ENCODE results near the gene PIP4K2A. TPM values are rescaled to one million over a fixed set of nuclear protein-coding genes. Genes with fewer than 3 reads are reported as not detected.

The PIP4K2A gene
- total and polyA plus RNA-seq, 2 of the 8 experiments (the other 6 are each of a cell fraction or from before 2014, with no cell fraction given): 19.0 to 60.9 TPM

DNA sequence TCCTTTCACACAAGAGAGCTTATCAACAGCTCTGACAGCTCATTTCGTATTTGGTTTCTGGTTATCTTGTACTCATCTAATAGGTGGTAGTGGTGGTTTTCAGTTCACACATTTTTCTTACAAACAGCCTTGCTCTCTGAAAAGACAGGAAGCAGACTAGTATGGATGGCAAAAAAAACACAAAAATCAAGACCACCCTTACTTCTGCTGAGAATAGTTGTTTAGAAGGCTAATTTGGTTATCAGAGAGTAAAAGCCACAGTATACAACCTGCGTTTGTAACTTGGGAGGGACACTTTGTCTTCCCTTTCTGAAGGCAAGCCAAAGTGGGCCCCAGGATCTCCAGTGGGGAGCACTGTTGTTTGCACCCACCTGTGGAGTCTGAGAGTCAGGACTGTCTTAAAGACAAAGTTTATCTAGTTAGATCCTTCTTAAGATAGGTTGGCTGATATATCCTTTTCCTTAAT is 68.0 kb downstream of the PIP4K2A start:
- no peak overlapping the region for H3K4ac ChIP-seq (replicated peaks; ENCODE audit: insufficient read length, low read depth, low read length)
- no peaks in the 10 kb centered on the region; the same call in 1 of the 2 replicates for H3K23me2 ChIP-seq (ENCODE audit: low read depth, low read length)
- H2BK120ac ChIP-seq (replicated peaks; ENCODE audit: low read depth, low read length): no peak overlapping the region
- POLR2A ChIA-PET (ENCODE audit: partially characterized antibody): no interaction called here
- CTCF ChIA-PET (ENCODE audit: partially characterized antibody): no interaction called here
- no peak overlapping the region for H2BK20ac ChIP-seq (ENCODE audit: low read length)
- H3K9me3 ChIP-seq (ENCODE audit: insufficient read depth in 2 of 2, low read depth in 1 of 2, low read length in 1 of 2): no peaks in the 10 kb centered on the region
- WGBS, 2 experiments (ENCODE audit: extremely low coverage in 1 of 2, insufficient coverage in 1 of 2, insufficient read length in 1 of 2, insufficient replicate concordance in 2 of 2, low coverage in 1 of 2, low lambda C conversion rate in 2 of 2, missing lambda C conversion rate in 1 of 2): 76% methylated on average over 2 of the region's 2 CpGs; no CpG with 5 or more reads in 1 of the 2 experiments
- H3K18ac ChIP-seq (ENCODE audit: extremely low read depth, low read length): no peak overlapping the region
- no peak overlapping the region for H2BK15ac ChIP-seq (ENCODE audit: low read length)
- H2AFZ ChIP-seq (ENCODE audit: low read length): no peak overlapping the region
- peaks cover 0 to 6% (median 2%) of the 10 kb centered on the region in 4 experiments; a peak in 3 of 7 replicates for H3K4me1 ChIP-seq (replicated peaks in 1 of 4; ENCODE audit: control insufficient read depth in 3 of 4, insufficient read depth in 4 of 4, low read length in 3 of 4)
- H2BK5ac ChIP-seq (ENCODE audit: low read depth, low read length): no peak overlapping the region
- no peak overlapping the region for H3K9ac ChIP-seq (replicated peaks in 1 of 4; ENCODE audit: extremely low read depth in 1 of 4, low read depth in 3 of 4, low read length in 3 of 4)
- H2AK5ac ChIP-seq (ENCODE audit: low read depth, low read length): no peak overlapping the region
- H4K91ac ChIP-seq (replicated peaks; ENCODE audit: insufficient read length, low read length): no peak overlapping the region
- no peak overlapping the region for H3K4me2 ChIP-seq (ENCODE audit: insufficient read depth in 1 of 2, low read depth in 2 of 2, low read length in 2 of 2)
- H3K79me1 ChIP-seq (ENCODE audit: low read depth, low read length): peaks cover 9% of the 10 kb centered on the region
- no peaks in the 10 kb centered on the region for H3K27me3 ChIP-seq (replicated peaks in 1 of 4; ENCODE audit: control insufficient read depth in 3 of 4, extremely low read depth in 1 of 4, insufficient read depth in 3 of 4, low read length in 3 of 4)
- no peak for TF ChIP-seq KDM4A (IDR thresholded peaks at IDR 0.05; ENCODE audit: low read depth, low read length, severe bottlenecking)
- TF ChIP-seq CTBP2 (IDR thresholded peaks at IDR 0.05; ENCODE audit: borderline replicate concordance, insufficient read depth, insufficient read length, low read length): no peak
- no peak for TF ChIP-seq ATF3 (IDR thresholded peaks at IDR 0.05; ENCODE audit: insufficient read depth, low read depth, low read length)
- TF ChIP-seq POLR2AphosphoS5 (IDR thresholded peaks at IDR 0.05; ENCODE audit: low read depth, low read length): no peak
- no peak for TF ChIP-seq GTF2F1 (IDR thresholded peaks at IDR 0.05; ENCODE audit: borderline replicate concordance, low read depth, low read length)
- TF ChIP-seq HDAC2 (IDR thresholded peaks at IDR 0.05; ENCODE audit: borderline replicate concordance in 1 of 2, low read depth in 2 of 2, low read length in 2 of 2): no peak
- TF ChIP-seq POLR2A (IDR thresholded peaks at IDR 0.05; ENCODE audit: control extremely low read depth in 1 of 2, low read depth in 2 of 2, low read length in 2 of 2): no peak
- no peak for TF ChIP-seq CREB1 (IDR thresholded peaks at IDR 0.05)
- TF ChIP-seq TCF12 (IDR thresholded peaks at IDR 0.05; ENCODE audit: low read depth, low read length): no peak
- TF ChIP-seq TEAD4 (IDR thresholded peaks at IDR 0.05; ENCODE audit: low read depth, low read length): no peak
- no peak for TF ChIP-seq RBBP5 (IDR thresholded peaks at IDR 0.05; ENCODE audit: borderline replicate concordance, low read depth, low read length)
- H3K14ac ChIP-seq (ENCODE audit: insufficient read length): no peak overlapping the region
- no peak overlapping the region for H4K8ac ChIP-seq (ENCODE audit: extremely low read depth, insufficient read depth, low read length)
- H3K27ac ChIP-seq (ENCODE audit: low read depth, low read length): no peak overlapping the region
- no peak overlapping the region for H3K4me3 ChIP-seq (ENCODE audit: extremely low read depth in 1 of 4, insufficient read depth in 2 of 4, low read depth in 3 of 4, low read length in 4 of 4)
- no peak overlapping the region for H4K5ac ChIP-seq (ENCODE audit: insufficient read length, low read depth, low read length)
- no peaks in the 10 kb centered on the region for H3K36me3 ChIP-seq (ENCODE audit: control insufficient read depth in 2 of 4, insufficient read depth in 4 of 4, low read length in 3 of 4)
- DNase-seq (ENCODE audit: low read depth in 1 of 2, low spot score in 2 of 2) (no peak), FAIRE-seq (no peak)
- no peak overlapping the region for H3K56ac ChIP-seq (replicated peaks; ENCODE audit: insufficient read length, low read depth, low read length)
- H4K20me1 ChIP-seq (replicated peaks in 1 of 2; ENCODE audit: control insufficient read depth in 1 of 2, insufficient read depth in 2 of 2, low read length in 2 of 2): peaks cover 0 to 2% of the 10 kb centered on the region in 2 experiments
- no peak overlapping the region for H2BK12ac ChIP-seq (ENCODE audit: low read depth, low read length)
- no peak overlapping the region for H3K23ac ChIP-seq (ENCODE audit: insufficient read length)
- H3K79me2 ChIP-seq (ENCODE audit: control insufficient read depth in 1 of 2, insufficient read depth in 2 of 2, low read length in 2 of 2): peaks cover 0 to 89% of the 10 kb centered on the region in 2 experiments; a peak in 2 of 4 replicates

Data from H1 (cell line).